OCI-LY3 (cell line): ENCODE measurements around the gene ERCC8.

Experiments
- EZH2phosphoT487 ChIP-seq: fragments of 200-600 bp; shearing (Covaris generic); IDR thresholded peaks from 2 replicates; pipeline ENCODE4 v1.6.1; 2018; ENCODE audit warnings: antibody characterized with exemption, mixed run types, low read depth
- TF ChIP-seq, protein P1 (sequence below): fragments of 200-600, 300-600 bp; sonication (generic); IDR thresholded peaks from 2 replicates; pipeline ENCODE4 v1.5.1; 2014; ENCODE audit warnings: antibody characterized with exemption, low read length, low read depth

DNA sequence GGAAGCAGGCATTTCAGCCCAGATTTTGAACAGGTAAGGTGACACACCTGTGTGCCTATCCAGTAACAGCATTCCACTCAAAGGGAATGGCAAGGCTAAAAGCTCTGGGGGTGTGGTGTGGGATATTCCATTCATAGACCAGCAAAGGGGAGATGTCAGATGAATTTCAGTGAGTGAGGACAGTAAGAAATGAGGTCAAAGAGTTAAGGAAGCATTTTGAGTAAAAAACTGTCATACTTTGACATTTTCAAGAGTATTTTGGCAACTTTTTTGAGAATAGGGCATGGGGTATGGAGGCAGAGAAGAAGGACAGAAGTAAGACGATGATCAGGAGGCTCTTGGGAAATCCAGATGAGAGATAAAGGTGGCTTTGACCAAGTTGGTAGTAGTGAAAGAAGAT is 98.6 kb downstream of the ERCC8 start:
- TF ChIP-seq, protein P1, sequence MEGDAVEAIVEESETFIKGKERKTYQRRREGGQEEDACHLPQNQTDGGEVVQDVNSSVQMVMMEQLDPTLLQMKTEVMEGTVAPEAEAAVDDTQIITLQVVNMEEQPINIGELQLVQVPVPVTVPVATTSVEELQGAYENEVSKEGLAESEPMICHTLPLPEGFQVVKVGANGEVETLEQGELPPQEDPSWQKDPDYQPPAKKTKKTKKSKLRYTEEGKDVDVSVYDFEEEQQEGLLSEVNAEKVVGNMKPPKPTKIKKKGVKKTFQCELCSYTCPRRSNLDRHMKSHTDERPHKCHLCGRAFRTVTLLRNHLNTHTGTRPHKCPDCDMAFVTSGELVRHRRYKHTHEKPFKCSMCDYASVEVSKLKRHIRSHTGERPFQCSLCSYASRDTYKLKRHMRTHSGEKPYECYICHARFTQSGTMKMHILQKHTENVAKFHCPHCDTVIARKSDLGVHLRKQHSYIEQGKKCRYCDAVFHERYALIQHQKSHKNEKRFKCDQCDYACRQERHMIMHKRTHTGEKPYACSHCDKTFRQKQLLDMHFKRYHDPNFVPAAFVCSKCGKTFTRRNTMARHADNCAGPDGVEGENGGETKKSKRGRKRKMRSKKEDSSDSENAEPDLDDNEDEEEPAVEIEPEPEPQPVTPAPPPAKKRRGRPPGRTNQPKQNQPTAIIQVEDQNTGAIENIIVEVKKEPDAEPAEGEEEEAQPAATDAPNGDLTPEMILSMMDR = no peak
- no peak for TF ChIP-seq EZH2phosphoT487
